Brain microvascular endothelial cell (primary cell): ENCODE results near the gene BCAR3.

Source experiments
- DNase-seq: peaks from one replicate; pipeline ENCODE4 v3.0.0-alpha.2; 2020
- H3K27ac ChIP-seq: fragments of 250-450 bp; sonication (Bioruptor Pico); 2 replicates; pipeline ENCODE4 v1.5.1; 2020; ENCODE audit warnings: mild to moderate bottlenecking, moderate library complexity
- H3K27me3 ChIP-seq: fragments of 250-450 bp; sonication (Bioruptor Pico); replicated peaks from 2 replicates; pipeline ENCODE4 v1.5.1; 2020; ENCODE audit warnings: mild to moderate bottlenecking
- H3K36me3 ChIP-seq: fragments of 250-450 bp; sonication (Bioruptor Pico); replicated peaks from 2 replicates; pipeline ENCODE4 v1.5.1; 2020; ENCODE audit warnings: mild to moderate bottlenecking
- H3K4me3 ChIP-seq: 2 replicates; pipeline ENCODE4 v1.5.1; 2011; ENCODE audit warnings: low read depth, mild to moderate bottlenecking, control low read depth, low read length, moderate library complexity
- CTCF ChIP-seq: IDR thresholded peaks from 2 replicates; pipeline ENCODE4 v1.5.1; 2011; ENCODE audit warnings: low read depth, mild to moderate bottlenecking, moderate library complexity, low read length, control low read depth, inconsistent platforms; ENCODE audit errors: missing control alignments
- in situ Hi-C: cut with HindIII; loops from 2 replicates; pipeline ENCODE4 v1.10.0; 2017; ENCODE audit warnings: low sequenced_read_pairs, low pct_ligation_motif_present

Gene BCAR3

GRCh38 chr1:93689521-93690223 lies 8.0 kb upstream of the BCAR3 start:
- Histone ChIP-seq H3K27me3 (no peaks in the 10 kb centered on the region), H3K4me3 (no peak overlapping the region), H3K36me3 (no peaks in the 10 kb centered on the region), H3K27ac (no peak overlapping the region)
- no peak for DNase-seq
- in situ Hi-C loops = no loop called here
- no peak for TF ChIP-seq CTCF

GRCh38 chr1:93687542-93687941 lies 5.9 kb upstream of the BCAR3 start:
- Histone ChIP-seq H3K27ac (no peak overlapping the region), H3K4me3 (no peak overlapping the region), H3K36me3 (no peaks in the 10 kb centered on the region), H3K27me3 (no peaks in the 10 kb centered on the region)
- no peak for DNase-seq
- in situ Hi-C loops = no loop called here
- TF ChIP-seq CTCF = no peak

GRCh38 chr1:93686504-93687250 lies 5.0 kb upstream of the BCAR3 start:
- no peak for TF ChIP-seq CTCF
- in situ Hi-C loops = no loop called here
- no peaks in the 10 kb centered on the region for H3K36me3 ChIP-seq
- no peaks in the 10 kb centered on the region for H3K27me3 ChIP-seq
- no peak overlapping the region for H3K4me3 ChIP-seq
- DNase-seq = no peak
- no peak overlapping the region for H3K27ac ChIP-seq

- H3K27me3 ChIP-seq = no peaks in the 10 kb centered on the region
- H3K36me3 ChIP-seq = no peaks in the 10 kb centered on the region
- no peak overlapping the region for H3K27ac ChIP-seq
- in situ Hi-C loops = no loop called here
- no peak overlapping the region for H3K4me3 ChIP-seq
- no peak for TF ChIP-seq CTCF
- no peak for DNase-seq
Measured at GRCh38 chr1:93685918-93686317, 4.3 kb upstream of the BCAR3 start.

- H3K4me3 ChIP-seq = no peak overlapping the region
- no peak overlapping the region for H3K27ac ChIP-seq
- in situ Hi-C loops = no loop called here
- TF ChIP-seq CTCF = no peak
- DNase-seq = no peak
- H3K27me3 ChIP-seq = no peaks in the 10 kb centered on the region
- H3K36me3 ChIP-seq = no peaks in the 10 kb centered on the region
Measured at GRCh38 chr1:93683234-93683633, 1.6 kb upstream of the BCAR3 start.

- H3K27ac ChIP-seq = peak overlapping the region; percentile 51
- peak overlapping the region; percentile 75 for H3K4me3 ChIP-seq
Measured at GRCh38 chr1:93681989-93682412, 364 bp upstream of the BCAR3 start.

More at GRCh38 chr1:93681989-93682412, 364 bp upstream of the BCAR3 start:
- in situ Hi-C loops = no loop called here
- Histone ChIP-seq H3K36me3 (no peaks in the 10 kb centered on the region), H3K27me3 (no peaks in the 10 kb centered on the region)
- DNase-seq = no peak
- no peak for TF ChIP-seq CTCF
